GM18499 (cell line): ENCODE results near the gene SLC7A11.

Experiments
- ATAC-seq: cut with Tn5 transposase; IDR thresholded peaks from one replicate; pipeline ENCODE4 v1.9.1; 2021; ENCODE audit warnings: moderate number of reproducible peaks; ENCODE audit not compliant: insufficient read depth, unreplicated experiment

The SLC7A11 gene

GRCh38 chr4:138177278-138177968 lies 64.7 kb downstream of the SLC7A11 start:
- ATAC-seq, result no peak

DNA sequence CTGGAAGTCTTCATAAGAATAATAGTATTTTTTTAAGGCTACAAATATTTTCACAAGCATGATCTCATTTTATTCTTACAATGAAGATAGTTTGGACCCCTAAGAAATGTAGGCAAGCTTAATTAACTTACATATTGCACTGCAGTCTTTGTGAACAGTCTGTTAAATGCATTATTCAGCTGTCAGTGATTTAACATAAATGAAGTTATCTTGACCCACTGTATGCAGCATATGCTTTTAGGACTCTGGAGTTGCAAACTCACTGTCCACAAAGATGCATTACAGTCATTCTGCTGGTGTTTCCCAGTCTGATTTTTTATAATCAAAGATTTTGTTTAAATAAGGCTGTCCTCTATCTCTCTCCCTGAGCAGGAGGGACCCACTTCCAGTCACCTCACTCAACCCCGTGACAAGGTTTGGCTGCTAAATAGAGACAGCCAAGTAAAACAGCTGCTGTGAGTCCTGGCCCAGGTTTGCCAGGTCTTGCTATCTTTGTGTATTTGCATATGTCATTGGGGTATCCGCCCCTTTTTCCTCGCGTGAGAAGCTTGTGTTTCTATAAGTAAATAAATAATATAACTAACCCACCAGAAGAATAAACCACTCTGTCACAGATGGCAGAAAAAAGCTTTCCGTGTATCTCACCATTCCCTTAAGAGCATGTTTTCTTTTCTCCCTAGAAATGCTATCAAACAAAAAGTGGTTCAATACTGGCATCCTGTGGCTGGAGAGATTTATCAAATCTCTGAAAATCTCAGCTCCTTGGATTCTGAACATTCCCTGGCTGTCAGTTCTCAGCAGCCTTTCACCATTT lies 67.0 kb downstream of the SLC7A11 start:
- ATAC-seq, result no peak

DNA sequence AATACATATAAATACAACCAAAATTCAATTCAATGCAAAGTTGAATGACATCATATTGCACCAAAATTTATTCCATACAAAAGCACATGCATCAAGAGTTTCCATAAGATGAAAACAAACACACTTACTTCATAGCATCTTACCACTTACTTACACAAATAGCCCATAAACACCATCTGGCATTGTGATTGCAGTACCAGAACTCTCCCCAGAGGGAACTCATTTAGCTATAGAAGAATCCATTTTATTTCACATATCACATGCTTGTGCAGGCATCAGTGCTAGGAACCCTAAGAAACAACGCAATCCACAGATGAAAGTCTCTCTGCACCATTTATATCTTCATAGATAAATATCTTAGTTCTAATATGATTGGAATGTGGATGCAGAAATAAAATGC lies 77.9 kb downstream of the SLC7A11 start:
- no peak for ATAC-seq

- ATAC-seq, result no peak
Observed at GRCh38 chr4:138163171-138163570, 79.0 kb downstream of the SLC7A11 start.

DNA sequence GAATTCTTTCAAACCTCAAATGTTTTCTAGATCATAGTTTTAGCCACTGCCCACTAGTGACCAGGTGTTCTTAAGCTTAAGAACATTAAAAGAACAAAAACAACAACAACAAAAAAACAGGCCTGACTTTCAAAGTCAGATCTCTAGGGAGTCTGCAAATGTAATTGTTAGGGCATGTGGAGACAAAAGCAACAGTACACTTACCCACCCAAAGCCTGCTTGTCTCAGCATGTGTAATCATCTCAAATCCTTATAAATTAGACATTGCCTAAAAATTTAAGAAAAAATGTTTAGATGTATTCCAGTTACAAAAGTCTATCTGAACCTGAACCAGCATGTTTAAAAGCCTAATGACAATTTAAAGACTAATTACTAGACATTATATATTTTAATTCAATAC lies 79.9 kb downstream of the SLC7A11 start:
- no peak for ATAC-seq

- no peak for ATAC-seq
Observed at GRCh38 chr4:138161351-138161750, 80.8 kb downstream of the SLC7A11 start.

DNA sequence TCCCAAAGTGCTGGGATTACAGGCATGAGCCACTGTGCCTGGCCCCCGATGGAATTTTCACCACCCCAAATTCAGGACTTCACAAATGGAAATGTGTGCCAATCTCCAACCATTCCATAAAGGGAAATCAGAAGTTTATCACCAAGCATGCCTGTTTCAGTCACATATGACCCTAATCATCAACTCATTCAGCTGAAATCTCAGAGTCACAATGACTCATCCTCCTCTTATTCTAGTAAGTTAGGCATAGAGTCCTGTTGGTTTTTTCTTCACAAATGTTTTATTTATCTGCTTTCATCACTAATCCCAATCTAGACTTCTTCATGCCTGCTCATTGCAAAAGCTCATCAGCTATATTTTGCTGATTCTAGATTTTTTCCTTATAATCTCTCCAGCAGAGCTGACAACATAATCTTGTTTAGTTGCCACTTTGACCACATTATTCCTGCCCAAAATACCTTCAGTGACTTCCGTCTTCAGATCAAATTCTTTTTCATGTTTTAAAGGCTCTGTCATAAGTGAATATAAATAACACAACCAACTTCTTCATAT lies 83.3 kb downstream of the SLC7A11 start:
- ATAC-seq, result no peak

DNA sequence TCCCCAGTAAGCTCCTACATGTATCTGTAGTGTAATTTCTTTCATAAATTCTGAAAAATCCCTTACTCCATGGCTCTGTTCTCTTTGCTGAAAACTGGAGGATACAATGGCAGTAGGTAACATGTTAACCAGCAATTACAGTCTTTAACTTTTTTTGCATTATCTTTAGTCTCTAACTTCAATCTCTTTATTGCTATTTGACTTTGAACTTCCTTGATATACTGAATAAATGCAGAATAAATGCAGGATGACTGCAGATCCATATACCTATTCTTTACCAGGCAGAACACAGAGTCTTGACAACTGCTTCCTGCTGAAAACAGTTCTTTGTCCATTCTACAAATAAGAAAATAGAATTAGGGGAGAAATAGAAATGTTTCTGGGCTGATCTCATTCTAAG lies 101.3 kb downstream of the SLC7A11 start:
- ATAC-seq, result no peak

DNA sequence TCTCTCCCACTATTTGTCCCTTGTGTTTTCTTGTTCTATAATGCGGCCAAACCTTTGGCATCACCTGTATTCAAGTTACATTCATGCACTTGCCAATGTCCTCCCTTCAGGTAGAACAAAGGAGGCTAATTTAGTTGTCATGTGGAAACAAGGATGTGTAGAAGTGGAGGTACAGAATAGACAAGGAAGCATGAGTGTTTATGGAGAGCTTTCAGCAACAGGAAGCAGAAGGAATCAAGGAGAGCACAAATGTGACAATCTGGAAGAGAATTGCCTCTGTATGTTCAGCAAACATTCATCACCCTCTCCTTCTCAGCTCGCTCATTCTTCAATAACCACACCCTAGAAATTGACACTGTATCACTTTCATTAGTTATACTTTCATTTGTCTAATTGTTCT lies 103.4 kb downstream of the SLC7A11 start:
- no peak for ATAC-seq

DNA sequence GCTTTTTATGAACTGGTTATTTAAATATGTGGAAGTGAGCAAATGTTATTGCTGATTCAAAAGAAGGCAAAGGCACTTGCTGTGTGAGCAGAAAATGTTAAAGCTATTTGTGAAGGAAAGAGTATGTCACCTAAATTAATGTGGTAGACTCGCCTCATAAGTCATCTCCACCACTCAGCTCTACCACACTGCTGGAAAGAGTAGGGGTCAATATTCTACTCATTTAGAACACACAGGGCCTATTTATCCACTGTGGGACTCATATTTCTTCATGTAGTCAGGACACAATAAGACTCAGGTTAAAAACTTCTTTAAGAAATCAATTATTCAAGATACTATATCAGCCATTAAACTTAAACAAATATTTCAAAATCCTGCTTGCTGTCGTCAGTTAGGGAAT lies 106.5 kb downstream of the SLC7A11 start:
- ATAC-seq, result no peak

GRCh38 chr4:138118270-138118669 lies 123.9 kb downstream of the SLC7A11 start:
- no peak for ATAC-seq

DNA sequence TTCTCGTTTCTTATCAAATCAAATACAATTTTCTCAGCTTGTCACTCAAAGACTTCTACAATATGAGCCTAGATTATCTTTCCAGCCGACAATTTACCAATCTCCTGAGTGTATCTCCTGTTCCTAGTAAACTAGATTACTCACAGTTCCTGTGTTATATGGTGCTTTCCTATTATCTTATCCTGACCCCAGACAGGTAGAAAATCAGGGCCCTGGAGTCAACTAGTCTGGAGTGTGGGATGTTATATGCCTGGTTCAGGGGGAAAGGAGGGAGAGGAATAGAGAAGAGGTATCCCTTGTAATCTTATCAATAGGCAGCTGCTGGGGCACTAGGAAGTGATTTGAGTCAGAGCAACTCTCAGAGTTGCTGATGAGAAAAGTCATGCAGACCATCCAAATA lies 127.1 kb downstream of the SLC7A11 start:
- no peak for ATAC-seq

DNA sequence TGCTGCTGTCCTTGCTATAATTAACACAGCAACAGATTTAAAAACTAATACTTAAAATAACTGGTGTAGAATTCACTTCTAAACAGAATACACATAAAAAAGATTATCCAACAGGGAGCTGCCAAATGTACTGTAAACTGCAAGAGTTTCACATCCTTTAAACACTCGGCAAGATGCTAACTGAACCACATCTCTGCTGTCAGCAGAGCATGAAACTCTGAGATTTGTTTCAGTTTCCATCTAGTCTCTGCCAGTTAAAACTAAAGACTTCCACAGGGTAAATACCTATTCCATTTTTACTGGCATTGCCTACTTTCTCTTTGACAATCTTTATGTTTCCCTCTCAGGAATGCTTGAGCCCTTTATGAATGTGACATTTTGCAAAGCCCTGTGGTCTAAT lies 127.7 kb downstream of the SLC7A11 start:
- peak; percentile 98 for ATAC-seq
